LNCaP clone FGC (cell line): Measurements from ENCODE around the gene PDE4D.

Experiments used
- DNase-seq: peaks from one replicate; pipeline ENCODE4 v3.0.0-alpha.2; 2011; ENCODE audit warnings: low read depth
- H3K4me3 ChIP-seq: 2 replicates; pipeline ENCODE4 v1.5.1; 2011; ENCODE audit warnings: mild to moderate bottlenecking, low read depth, low read length, control low read depth
- TF ChIP-seq, protein P1 (sequence below): IDR thresholded peaks from 2 replicates; pipeline ENCODE4 v1.5.1; 2012; ENCODE audit warnings: mild to moderate bottlenecking; ENCODE audit not compliant: control insufficient read depth, insufficient read depth; ENCODE audit errors: extremely low read depth

PDE4D gene

DNA sequence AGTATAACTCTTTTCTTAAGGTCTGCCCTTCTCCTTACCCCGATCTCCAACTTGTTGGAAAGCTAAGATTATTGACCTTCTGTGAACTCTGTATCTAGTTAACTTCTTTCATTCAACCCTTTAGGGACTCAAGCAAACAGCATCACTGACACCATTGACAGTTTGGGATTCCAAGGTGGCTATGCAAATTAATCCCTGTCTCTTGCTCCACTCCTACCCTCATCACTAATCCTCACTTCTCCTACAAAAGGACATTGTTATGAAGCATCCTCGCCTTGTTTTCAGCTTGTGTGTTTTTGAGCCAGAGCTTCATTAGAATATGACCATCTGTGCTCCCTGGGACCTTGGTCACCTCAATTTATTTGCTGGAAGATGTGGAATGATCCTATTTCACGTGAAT is 337.9 kb downstream of the PDE4D start:
- TF ChIP-seq, protein P1, sequence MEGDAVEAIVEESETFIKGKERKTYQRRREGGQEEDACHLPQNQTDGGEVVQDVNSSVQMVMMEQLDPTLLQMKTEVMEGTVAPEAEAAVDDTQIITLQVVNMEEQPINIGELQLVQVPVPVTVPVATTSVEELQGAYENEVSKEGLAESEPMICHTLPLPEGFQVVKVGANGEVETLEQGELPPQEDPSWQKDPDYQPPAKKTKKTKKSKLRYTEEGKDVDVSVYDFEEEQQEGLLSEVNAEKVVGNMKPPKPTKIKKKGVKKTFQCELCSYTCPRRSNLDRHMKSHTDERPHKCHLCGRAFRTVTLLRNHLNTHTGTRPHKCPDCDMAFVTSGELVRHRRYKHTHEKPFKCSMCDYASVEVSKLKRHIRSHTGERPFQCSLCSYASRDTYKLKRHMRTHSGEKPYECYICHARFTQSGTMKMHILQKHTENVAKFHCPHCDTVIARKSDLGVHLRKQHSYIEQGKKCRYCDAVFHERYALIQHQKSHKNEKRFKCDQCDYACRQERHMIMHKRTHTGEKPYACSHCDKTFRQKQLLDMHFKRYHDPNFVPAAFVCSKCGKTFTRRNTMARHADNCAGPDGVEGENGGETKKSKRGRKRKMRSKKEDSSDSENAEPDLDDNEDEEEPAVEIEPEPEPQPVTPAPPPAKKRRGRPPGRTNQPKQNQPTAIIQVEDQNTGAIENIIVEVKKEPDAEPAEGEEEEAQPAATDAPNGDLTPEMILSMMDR: no peak
- no peak overlapping the region for H3K4me3 ChIP-seq

DNA sequence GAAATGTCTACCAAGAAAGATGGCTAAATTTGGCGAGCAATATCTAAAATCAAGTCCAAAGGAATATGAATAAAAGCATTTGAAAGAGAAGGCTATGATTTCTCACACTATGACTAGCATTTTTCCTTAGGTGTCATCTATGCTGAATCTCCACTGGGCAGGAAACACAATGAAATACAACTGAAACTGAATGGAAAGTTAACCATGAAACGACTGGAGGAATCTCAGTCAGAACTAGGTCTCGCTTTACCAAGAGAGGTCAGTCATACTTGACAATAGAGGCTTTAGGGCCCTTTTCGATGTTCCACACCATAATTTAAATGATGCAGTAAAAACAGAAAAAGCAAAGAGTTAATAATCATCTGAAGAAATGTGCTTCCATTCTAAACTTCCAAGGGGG is 339.0 kb downstream of the PDE4D start:
- no peak overlapping the region for H3K4me3 ChIP-seq
- DNase-seq: no peak
- TF ChIP-seq, protein P1: no peak

More for the DNA sequence above, 337.9 kb downstream of the PDE4D start:
- no peak for DNase-seq

DNA sequence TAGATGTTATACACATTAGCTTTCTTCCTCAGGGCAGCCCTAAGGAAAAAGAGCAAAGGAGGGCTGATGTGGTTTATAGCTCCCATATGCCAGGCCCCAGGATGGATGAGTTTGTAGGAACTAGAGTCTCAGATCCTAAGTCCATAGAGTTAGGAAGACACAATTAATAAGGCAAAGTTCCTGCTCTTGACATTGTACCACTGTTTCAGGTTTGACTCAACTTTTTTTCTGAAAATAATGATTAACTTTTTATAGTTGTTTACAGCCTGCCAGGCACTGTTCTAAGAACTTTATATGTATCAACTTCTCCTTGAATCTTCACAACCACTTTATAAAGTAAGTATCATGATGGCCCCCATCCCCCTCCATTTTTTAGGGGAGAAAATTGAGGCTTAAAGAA is 339.5 kb downstream of the PDE4D start:
- no peak for DNase-seq
- H3K4me3 ChIP-seq: no peak overlapping the region
- TF ChIP-seq, protein P1: no peak

DNA sequence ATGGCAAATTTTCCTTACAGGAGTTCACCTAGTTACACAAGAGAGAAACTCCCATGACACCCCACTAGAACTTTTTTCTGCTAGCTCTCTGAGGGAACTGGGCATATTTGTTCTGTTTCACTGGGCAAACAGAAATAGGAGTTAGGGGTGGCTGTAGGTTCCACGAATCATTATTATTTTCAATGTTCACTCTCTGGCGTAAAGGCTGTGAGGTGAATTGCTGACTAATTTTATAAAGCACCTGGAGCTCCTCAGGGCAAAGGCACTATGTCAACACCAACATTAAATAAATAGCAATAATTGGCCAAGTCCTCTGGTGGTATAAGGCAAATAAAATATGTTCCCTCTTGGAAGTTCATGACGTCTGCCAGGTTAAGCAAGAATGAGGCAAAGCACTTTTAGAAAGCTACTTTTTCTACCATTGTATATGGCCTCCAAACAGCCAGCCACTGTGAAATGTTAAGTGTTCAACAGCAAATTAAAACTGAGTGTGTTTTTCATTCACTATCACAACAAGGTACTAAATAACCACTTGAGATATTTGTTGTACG is 344.6 kb downstream of the PDE4D start:
- DNase-seq: peak; percentile 91
- TF ChIP-seq, protein P1: no peak
- H3K4me3 ChIP-seq: no peak overlapping the region

DNA sequence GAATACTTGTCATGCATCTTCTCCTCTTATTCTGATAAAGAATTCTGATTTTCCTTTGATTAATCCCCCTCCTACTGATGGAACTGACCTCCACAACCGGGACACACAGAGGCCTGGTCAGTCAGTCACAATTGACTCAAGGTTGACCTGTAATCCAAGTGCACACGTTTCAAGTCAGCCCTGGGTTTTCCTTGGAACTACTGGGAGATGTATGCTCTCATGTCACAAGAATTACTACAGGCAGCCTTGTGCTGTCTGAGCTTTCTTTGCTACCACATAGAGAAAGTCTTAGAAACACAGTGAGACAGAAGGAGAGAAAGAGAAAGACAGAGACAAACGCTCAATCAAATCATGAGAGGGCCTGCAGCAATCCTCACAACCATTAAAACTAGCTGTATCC is 345.8 kb downstream of the PDE4D start:
- no peak overlapping the region for H3K4me3 ChIP-seq
- TF ChIP-seq, protein P1: no peak
- no peak for DNase-seq

DNA sequence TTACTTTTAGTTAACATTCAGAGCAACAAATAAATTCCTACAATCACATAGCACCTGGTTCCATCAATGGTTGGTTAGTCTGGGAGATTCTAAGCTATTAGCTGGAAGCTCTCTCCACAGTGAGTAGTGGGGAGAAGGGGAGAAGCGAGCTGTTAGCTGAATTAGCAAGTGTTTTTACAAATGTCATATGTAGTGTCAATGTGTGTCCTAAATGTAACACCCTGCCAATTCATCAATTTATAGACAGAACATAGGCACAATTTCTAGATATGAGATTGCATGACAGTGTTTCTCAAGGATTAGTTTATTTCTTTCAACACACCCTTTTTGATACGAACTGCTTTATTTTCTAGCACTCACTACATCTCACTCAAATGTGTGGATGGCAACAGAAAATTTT is 349.0 kb downstream of the PDE4D start:
- no peak for DNase-seq
- TF ChIP-seq, protein P1: no peak
- no peak overlapping the region for H3K4me3 ChIP-seq

DNA sequence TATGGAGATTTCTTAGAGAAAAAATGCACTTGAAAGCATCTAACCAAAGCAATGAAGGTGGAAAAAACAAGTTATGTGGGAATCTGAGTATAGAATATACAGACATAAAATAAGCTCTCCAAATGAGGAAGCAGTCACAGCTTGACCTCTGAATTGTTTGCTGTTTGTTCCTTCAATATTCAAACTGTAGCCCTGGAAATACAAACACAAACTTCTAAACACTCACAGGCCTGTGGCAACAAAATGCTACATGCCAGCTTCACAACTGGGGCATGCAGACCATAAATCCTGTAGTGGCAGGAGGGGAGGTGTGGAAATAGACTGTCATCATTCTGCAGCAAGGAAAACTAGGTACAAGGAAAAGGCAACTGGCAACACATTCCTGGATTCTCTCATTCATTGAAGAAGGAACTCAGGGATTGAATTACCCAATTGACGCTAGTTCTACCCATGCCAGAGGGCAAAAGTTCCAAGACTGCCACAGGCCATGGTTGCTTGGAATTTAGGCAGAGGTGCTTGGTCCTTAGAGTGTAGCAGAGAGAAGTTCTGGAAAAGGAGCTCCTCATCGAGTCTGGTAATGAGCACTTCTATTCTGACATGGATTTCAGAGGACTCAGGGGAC is 349.6 kb downstream of the PDE4D start:
- H3K4me3 ChIP-seq: no peak overlapping the region
- DNase-seq: peak; percentile 49
- TF ChIP-seq, protein P1: no peak
